Left hindlimb (tissue), 1 donor: ENCODE results near the gene TKFC.

ENCODE experiments used
- DNase-seq: peaks from one replicate; pipeline ENCODE4 v3.0.0-alpha.2; 2018

Gene TKFC

GRCh38 chr11:61332797-61333549 is at the start of gene TKFC, which contains the start of gene DDB1:
Gene TKFC (plus strand): TSS chr11:61333228. CDS start chr11:61334729, 1,501 bp downstream.
Gene DDB1 (minus strand): TSS chr11:61333105. CDS start chr11:61332968, 137 bp downstream.
- peak; percentile 96 for DNase-seq

GRCh38 chr11:61283613-61284012 is 49.4 kb upstream of the TKFC start:
- DNase-seq: no peak

DNA sequence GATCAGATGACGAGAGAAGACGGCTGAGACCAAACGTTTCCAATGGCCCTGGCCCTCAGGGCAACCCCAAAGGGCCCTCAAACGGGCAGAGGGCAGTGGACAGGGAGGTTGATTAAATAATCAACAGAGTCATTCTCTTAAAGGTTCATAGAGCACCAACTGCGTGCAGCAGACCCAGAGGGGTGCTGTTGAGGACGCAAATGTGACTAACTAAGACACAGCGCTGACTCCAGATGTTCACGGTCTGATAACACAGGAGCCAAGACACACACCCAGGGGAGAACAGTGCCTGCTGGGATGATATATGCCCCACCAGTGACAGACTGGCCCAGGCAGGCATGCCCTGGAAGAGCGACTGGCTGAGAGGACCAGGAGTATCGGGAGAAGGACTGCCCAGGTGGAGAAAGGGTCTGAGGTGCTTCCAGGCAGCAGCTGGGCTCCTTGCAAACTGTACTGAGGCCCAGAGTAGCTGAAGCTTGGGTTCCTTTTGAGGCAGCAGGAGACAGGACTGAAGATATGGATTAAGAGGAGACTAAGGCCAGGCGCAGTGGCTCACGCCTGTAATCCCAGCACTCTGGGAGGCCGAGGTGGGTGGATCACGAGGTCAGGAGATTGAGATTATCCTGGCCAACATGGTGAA is 45.6 kb upstream of the TKFC start:
- no peak for DNase-seq

- DNase-seq: no peak
These were observed 41.9 kb upstream of the TKFC start for GRCh38 chr11:61290905-61291690.

DNA sequence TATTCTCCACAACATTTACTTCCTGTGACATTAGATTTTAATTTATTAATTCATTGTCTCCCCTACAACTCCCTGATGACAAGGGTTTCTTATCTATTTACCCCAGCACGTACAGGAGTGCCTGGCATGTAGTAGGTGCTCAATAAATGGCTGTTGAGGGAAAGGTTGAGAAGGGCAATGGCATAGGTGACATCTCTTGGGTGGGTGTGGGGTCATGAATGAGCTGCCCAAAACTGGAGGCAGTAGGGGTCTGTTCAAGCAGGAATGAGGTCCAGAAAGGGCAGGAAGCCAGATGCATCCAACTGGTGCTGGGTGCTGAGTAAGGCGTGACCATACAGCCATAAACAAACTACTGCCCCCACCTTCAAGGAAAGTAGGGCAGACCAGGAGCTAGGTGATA is 40.7 kb upstream of the TKFC start:
- DNase-seq: no peak

GRCh38 chr11:61293867-61294716 is 38.9 kb upstream of the TKFC start:
- peak; percentile 82 for DNase-seq

DNA sequence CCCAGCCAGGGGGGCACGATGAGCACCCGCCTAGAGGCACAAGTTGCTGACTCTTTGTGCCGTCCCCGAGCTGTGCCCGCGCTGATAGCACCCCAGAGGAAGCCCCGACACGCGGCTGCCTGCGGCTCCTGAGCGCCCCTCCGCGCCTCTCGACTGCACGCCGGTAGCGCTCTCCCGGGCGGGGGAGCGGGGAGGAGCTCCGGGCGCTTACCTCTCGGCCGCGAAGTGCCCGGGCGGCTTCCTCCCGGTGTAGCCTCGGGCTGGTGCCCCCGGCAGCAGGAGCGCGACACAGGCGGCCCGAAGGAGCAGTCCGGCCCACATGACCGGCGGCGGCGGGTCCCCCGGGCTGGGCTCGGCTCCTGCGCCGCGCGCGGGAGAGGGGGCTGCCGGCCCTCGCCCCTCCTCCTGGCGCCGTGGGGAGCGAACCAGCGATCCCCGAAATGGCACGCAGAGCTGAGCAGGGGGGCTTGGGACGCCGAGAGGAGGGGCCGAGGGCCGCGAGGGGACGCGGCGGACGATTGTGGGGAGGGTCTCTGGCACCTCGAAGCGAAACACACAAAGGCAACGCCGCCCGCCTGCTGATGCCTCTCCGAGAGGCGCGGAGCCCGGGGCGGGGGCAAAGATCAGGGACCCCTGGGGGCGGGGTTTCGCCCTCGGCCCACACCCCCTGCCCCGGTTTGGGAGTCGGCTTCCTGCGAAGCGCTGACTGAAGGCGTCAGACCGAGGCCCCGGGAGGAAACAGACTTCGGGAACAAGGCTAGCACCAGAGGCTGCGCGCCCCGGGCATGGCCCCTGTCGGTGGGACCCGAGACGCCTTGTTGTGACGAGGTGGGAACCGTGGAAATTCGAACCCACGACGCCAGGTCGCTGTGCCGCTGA is 38.1 kb upstream of the TKFC start, which contains the start of gene VWCE:
VWCE (minus strand) TSS at position 600 of the 879 bp plus-strand sequence; CDS start at position 321, 279 bp downstream.
- DNase-seq: peak; percentile 78

DNA sequence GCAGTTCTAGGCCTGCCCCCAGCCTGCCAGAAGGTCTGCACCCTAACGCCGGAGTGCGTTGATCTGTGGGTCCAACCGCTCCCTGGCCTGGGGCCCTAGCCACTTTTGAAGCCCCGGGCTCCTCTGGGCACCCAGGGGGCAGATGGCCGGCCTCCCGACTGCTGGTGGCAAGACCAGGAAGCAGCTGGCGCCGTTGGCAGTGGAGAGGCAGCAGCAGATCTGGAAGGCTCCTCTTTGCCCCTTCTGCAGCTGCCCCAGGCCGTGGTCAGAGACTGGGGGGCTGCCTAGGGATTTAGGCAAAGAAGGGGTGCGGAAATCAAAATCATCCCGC is 37.5 kb upstream of the TKFC start:
- no peak for DNase-seq

DNA sequence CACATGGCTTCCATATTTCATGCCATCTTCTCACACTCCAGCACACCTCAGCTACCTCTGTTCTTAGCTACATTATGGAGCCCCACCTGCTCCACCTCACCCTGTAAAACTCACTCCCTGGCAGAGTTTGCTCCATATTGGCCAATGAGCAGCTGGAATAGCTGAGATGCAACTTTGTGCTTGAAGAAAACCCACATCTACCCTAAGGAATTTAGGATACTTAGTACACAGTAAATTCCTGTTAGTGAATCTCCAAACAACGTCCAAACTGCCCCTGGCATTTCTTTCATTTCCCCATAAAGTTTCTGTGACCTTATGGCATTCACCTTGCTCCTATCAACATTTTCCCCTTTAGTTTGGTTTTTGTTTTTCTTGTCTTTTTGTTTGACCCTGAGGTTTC is 35.7 kb upstream of the TKFC start:
- DNase-seq: no peak

DNA sequence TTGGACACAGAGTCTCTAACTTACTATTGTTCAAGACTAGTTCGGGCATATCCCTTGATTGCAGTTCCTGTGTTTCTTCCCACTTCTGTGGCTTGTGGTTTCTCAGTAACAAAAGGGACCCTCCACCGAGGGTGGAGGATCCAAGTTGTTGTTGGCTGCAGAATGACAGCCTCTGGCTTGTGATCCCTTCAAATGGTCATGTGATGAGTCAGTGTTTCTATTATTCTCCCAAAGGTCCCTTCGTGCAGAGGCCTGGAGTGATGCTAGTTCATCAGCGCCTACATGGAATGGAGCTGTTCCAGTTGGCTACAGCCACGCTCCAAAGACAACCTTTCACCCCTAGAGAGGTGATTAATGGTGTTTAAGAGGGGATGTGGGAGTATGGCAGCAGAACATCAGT is 35.3 kb upstream of the TKFC start:
- peak; percentile 62 for DNase-seq

GRCh38 chr11:61298663-61299244 is 34.3 kb upstream of the TKFC start:
- no peak for DNase-seq

DNA sequence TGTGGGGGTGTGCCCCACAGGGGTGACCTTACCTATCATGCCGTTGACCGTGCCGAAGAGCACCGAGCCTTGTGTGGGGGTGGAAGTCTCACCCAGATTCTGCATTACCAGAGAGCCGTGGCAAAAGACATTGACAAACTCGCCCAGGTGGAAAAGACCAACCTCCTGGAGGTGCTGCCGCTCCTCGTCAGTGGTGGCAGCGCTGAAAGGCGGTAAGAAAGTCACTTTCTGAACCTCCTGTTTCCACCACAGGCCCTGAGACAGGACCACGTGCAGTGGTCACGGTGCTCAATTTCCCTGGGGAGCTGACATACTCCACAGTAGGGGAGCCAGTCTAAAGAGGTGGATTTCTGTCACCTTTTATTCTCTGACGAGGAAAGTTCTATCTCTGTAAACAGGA is 30.5 kb upstream of the TKFC start:
- DNase-seq: no peak

GRCh38 chr11:61303725-61304124 is 29.3 kb upstream of the TKFC start:
- DNase-seq: no peak

- no peak for DNase-seq
These were observed 27.6 kb upstream of the TKFC start for GRCh38 chr11:61305417-61305816.

DNA sequence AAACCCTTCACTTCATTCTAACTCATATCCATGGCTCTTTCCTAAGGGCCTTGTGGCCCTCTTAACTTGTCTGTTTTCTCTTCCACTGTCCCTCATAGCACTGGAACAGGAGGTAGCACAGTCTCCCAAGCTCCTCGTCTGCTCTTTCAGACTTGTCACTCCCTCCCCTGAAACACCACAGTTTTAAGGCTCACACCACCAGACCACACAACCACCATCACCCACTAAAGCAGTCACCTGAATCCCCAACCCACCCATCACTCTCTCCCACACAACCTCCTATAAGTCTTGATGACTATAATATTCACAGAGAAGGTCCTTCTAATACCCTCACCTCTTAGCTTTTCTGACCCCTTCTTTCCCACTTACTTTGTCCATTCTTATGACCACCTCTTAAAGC is 26.8 kb upstream of the TKFC start:
- no peak for DNase-seq

DNA sequence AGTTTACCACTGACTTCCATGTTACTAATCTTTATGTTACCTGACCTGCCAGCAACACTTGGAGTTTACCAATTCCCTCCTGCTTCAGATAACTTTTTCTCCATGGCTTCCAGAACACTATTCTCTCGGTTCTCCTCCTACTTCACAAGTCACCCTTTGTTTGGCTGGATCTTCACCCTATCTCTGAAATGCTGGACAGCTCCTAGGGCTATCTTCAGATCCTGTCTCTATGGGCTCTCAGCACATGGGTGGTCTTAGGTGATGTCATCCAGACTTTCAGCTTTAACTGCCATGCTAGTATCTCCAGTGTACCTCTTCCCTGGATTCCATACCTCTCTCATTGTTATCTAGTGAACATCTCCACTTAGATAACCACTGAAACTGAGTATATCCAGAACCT is 25.7 kb upstream of the TKFC start:
- no peak for DNase-seq

DNA sequence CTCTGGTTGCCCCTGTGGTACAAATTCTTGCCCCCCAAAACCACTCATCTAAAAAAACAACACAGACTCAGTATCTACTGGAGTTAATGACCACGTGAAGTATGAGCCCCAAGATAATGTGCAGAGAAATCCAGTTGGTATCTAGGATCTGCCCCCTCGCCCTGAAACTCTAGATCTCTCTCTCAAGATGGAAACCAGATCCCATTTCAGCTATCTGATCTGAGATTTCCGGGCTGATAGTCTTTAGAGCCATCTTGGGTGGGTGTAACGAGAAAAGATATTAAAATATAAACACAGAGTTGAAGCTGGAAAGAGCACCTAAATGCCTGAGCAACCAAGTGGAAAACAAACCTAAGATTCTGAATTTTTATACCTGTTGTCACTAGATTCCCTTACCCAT is 23.9 kb upstream of the TKFC start:
- DNase-seq: no peak

DNA sequence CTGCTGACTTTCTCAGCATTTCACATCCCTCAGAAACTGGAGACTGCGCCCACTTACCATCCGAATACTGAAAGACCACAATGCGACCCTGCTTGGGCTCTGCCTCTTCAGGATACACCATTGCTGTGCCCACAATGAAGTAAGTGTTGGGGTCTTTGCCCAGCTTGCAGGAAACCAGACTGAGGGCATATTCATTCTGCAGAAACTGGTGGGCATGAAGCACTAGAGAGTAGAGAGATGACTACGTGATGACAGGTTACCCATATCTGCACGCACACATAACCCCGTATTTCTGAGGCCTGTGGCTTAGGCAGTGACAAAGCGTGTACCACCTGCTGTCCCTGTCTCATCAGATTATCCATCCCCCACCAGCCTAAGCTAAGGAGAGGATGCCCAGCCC is 23.3 kb upstream of the TKFC start:
- no peak for DNase-seq

GRCh38 chr11:61310749-61311148 is 22.3 kb upstream of the TKFC start:
- DNase-seq: no peak

GRCh38 chr11:61315260-61315659 is 17.8 kb upstream of the TKFC start:
- DNase-seq: no peak
